HepG2 (cell line): ENCODE data around the gene MDH1. TPM values are rescaled to one million over a fixed set of nuclear protein-coding genes. Genes with fewer than 3 reads are reported as not detected.

Source experiments
- ATF7 ChIP-seq, 2 experiments: fragments of 450-650 bp in 1 of 2; sonication (generic) in 1 of 2; formaldehyde crosslinking in 1 of 2; IDR thresholded peaks; 2 replicates each; pipeline versions ENCODE4 v1.4.0 to v1.6.1; 2016 to 2020; ENCODE audit warnings: antibody characterized with exemption in 1 of 2, mild to moderate bottlenecking in 1 of 2, missing genetic modification reagents in 1 of 2
- BCL3 ChIP-seq: sonication (generic); formaldehyde crosslinking; IDR thresholded peaks from 2 replicates; pipeline ENCODE4 v1.5.1; 2020; ENCODE audit warnings: mild to moderate bottlenecking, missing genetic modification reagents, moderate library complexity
- CTCF ChIP-seq: sonication (generic); formaldehyde crosslinking; IDR thresholded peaks from 2 replicates; pipeline ENCODE4 v1.5.0; 2020; ENCODE audit warnings: mild to moderate bottlenecking, missing genetic modification reagents, moderate library complexity
- E2F5 ChIP-seq: sonication (generic); formaldehyde crosslinking; conservative IDR thresholded peaks from 2 replicates; pipeline ENCODE4 v1.4.0; 2020; ENCODE audit warnings: missing genetic modification reagents
- HNF4G ChIP-seq, 2 experiments: sonication (generic) in 1 of 2; formaldehyde crosslinking in 1 of 2; IDR thresholded peaks; 2 replicates each; pipeline versions ENCODE4 v1.4.0 to v1.6.1; 2011 to 2020; ENCODE audit warnings: borderline replicate concordance in 2 of 2, low read depth in 2 of 2, mild to moderate bottlenecking in 2 of 2, low read length in 1 of 2, missing genetic modification reagents in 1 of 2, moderate library complexity in 1 of 2
- HNRNPUL1 ChIP-seq: fragments of 200-400 bp; formaldehyde crosslinking; IDR thresholded peaks from 2 replicates; pipeline ENCODE4 v1.6.1; 2017; ENCODE audit warnings: low read depth, mild to moderate bottlenecking, low read length, moderate library complexity
- HOXA3 ChIP-seq: sonication (generic); formaldehyde crosslinking; IDR thresholded peaks from 2 replicates; pipeline ENCODE4 v1.5.0; 2020; ENCODE audit warnings: missing genetic modification reagents
- REST ChIP-seq, 2 experiments: IDR thresholded peaks; 2 replicates each; pipeline ENCODE4 v1.6.1; 2011 to 2012; ENCODE audit warnings: low read length in 2 of 2, borderline replicate concordance in 1 of 2, low read depth in 1 of 2, mild to moderate bottlenecking in 1 of 2, moderate library complexity in 1 of 2
- SIN3A ChIP-seq: IDR thresholded peaks from 2 replicates; pipeline ENCODE4 v1.6.1; 2011; ENCODE audit warnings: low read depth, mild to moderate bottlenecking, control low read depth, low read length, borderline replicate concordance
- SIN3B ChIP-seq: fragments of 150-350 bp; IDR thresholded peaks from 2 replicates; pipeline ENCODE4 v1.6.1; 2014; ENCODE audit warnings: low read length
- SRY ChIP-seq: sonication (generic); formaldehyde crosslinking; IDR thresholded peaks from 2 replicates; pipeline ENCODE4 v1.8.0; 2022; ENCODE audit warnings: mild to moderate bottlenecking, missing genetic modification reagents
- ZBTB1 ChIP-seq: sonication (generic); formaldehyde crosslinking; IDR thresholded peaks from 2 replicates; pipeline ENCODE4 v1.4.0; 2020; ENCODE audit warnings: missing genetic modification reagents, borderline replicate concordance
- ZBTB38 ChIP-seq: sonication (generic); formaldehyde crosslinking; IDR thresholded peaks from 2 replicates; pipeline ENCODE4 v1.5.1; 2020; ENCODE audit warnings: mild to moderate bottlenecking, missing genetic modification reagents
- ZNF143 ChIP-seq: sonication (generic); formaldehyde crosslinking; IDR thresholded peaks from 2 replicates; pipeline ENCODE4 v1.4.0; 2020; ENCODE audit warnings: missing genetic modification reagents
- ZNF317 ChIP-seq: sonication (generic); formaldehyde crosslinking; IDR thresholded peaks from 2 replicates; pipeline ENCODE4 v1.5.0; 2020; ENCODE audit warnings: mild to moderate bottlenecking, missing genetic modification reagents
- ZNF670 ChIP-seq: sonication (generic); formaldehyde crosslinking; IDR thresholded peaks from 2 replicates; pipeline ENCODE4 v1.8.0; 2022; ENCODE audit warnings: mild to moderate bottlenecking, missing genetic modification reagents, borderline replicate concordance
- ZNF768 ChIP-seq: sonication (generic); formaldehyde crosslinking; IDR thresholded peaks from 2 replicates; pipeline ENCODE4 v1.4.0; 2020; ENCODE audit warnings: missing genetic modification reagents
- ZNF800 ChIP-seq: sonication (generic); formaldehyde crosslinking; IDR thresholded peaks from 2 replicates; pipeline ENCODE4 v1.4.0; 2020; ENCODE audit warnings: missing genetic modification reagents
- polyA plus RNA-seq, 8 experiments: library from polyadenylated mRNA; depleted of rRNA in 3 of 8; stranded (reverse) in 7 of 8; unstranded in 1 of 8; fragments of >200 nt; fragmentation: Illumina TruSeq in 4 of 8; extraction: Trizol in 4 of 8; gene quantifications; 2 replicates each; pipeline versions ENCODE4 v1.2.1 to v1.2.3, GENCODE V29; 2011 to 2016; ENCODE audit warnings: low read depth in 4 of 8, missing spikeins in 1 of 8, mixed read lengths in 1 of 8; ENCODE audit not compliant: insufficient read depth in 1 of 8
- total RNA-seq, 5 experiments: library from RNA; depleted of rRNA; stranded (reverse); fragments of >200 nt; fragmentation: Illumina TruSeq; extraction: Trizol; gene quantifications; 2 replicates each; pipeline ENCODE4 v1.2.3, GENCODE V29; 2016; ENCODE audit warnings: low read depth in 1 of 5

The MDH1 gene
- total and polyA plus RNA-seq, 2 of the 13 experiments (the other 11 are each of a cell fraction or from before 2014, with no cell fraction given) = 293 to 415 TPM

- TF ChIP-seq ZNF768 (CRISPR knock-in tag) = peak; percentile 63
- peak; percentile 58; the same call in 1 of the 2 replicates for TF ChIP-seq ZNF800 (CRISPR knock-in tag)
- TF ChIP-seq SIN3A = peak; percentile 89; the same call in 1 of the 2 replicates
- no peak for TF ChIP-seq ZNF670 (CRISPR knock-in tag)
- TF ChIP-seq HOXA3 = peak; percentile 83
- TF ChIP-seq E2F5 (CRISPR knock-in tag) = peak; percentile 73
- TF ChIP-seq HNRNPUL1 = no peak
- TF ChIP-seq HNF4G (IDR thresholded peaks at IDR 0.05; ENCODE audit: borderline replicate concordance, low read depth, low read length) = peak; percentile 56
- TF ChIP-seq HNF4G (CRISPR knock-in tag; IDR thresholded peaks at IDR 0.05; ENCODE audit: borderline replicate concordance, low read depth) = peak; percentile 49; the same call in 1 of the 2 replicates
- TF ChIP-seq ZBTB1 = no peak; the same call in 1 of the 2 replicates
- peak; percentile 75; the same call in 1 of the 2 replicates for TF ChIP-seq SRY (CRISPR knock-in tag)
- TF ChIP-seq BCL3 (CRISPR knock-in tag) = peak; percentile 23
- TF ChIP-seq ZNF143 (CRISPR knock-in tag) = peak; percentile 99
- no peak for TF ChIP-seq CTCF (CRISPR knock-in tag)
- peak; percentile 71 for TF ChIP-seq ZNF317
- peak; percentile 54; the same call in 1 of the 2 replicates for TF ChIP-seq SIN3B
- peak in 1 of 2 experiments; percentile 65; a peak in 2 of 4 replicates for TF ChIP-seq REST (IDR thresholded peaks at IDR 0.05; ENCODE audit: borderline replicate concordance in 1 of 2, low read depth in 1 of 2, low read length in 2 of 2)
- TF ChIP-seq ATF7 (IDR thresholded peaks at IDR 0.05) = no peak
- 0 out of 2 replicates have a peak, but pooled peaks have one; percentile 26 for TF ChIP-seq ATF7 (CRISPR knock-in tag; IDR thresholded peaks at IDR 0.05)
- TF ChIP-seq ZBTB38 = peak; percentile 69
These were observed at the start of gene MDH1, which contains the start of gene WDPCP (continued) for GRCh38 chr2:63588385-63589147.
